ENCODE data around the gene PIGZ.

PIGZ gene

GRCh38 chr3:196962108-196962929 is 6.3 kb downstream of the PIGZ start:
- TF ChIP-seq ZFX (IDR thresholded peaks at IDR 0.05) = no peak
- no peak for TF ChIP-seq CTCF (conservative IDR thresholded peaks at IDR 0.05)
- no peak overlapping the region for H3K27ac ChIP-seq

- no peak overlapping the region for H3K27ac ChIP-seq
- TF ChIP-seq ZFX (IDR thresholded peaks at IDR 0.05) (no peak), CTCF (conservative IDR thresholded peaks at IDR 0.05) (no peak)
Observed at GRCh38 chr3:196954832-196955231, 13.8 kb downstream of the PIGZ start.

- TF ChIP-seq CTCF (conservative IDR thresholded peaks at IDR 0.05) (no peak), ZFX (IDR thresholded peaks at IDR 0.05) (no peak)
- no peak overlapping the region for H3K27ac ChIP-seq
Observed at GRCh38 chr3:196951371-196951770, 17.3 kb downstream of the PIGZ start.

GRCh38 chr3:196949750-196950149 is 18.9 kb downstream of the PIGZ start:
- no peak overlapping the region for H3K27ac ChIP-seq
- TF ChIP-seq ZFX (IDR thresholded peaks at IDR 0.05) (no peak), CTCF (conservative IDR thresholded peaks at IDR 0.05) (no peak)

GRCh38 chr3:196949285-196949619 is 19.4 kb downstream of the PIGZ start:
- TF ChIP-seq ZFX (IDR thresholded peaks at IDR 0.05) = no peak
- no peak for TF ChIP-seq CTCF (conservative IDR thresholded peaks at IDR 0.05)
- H3K27ac ChIP-seq = no peak overlapping the region

- H3K27ac ChIP-seq = no peak overlapping the region
- TF ChIP-seq ZFX (IDR thresholded peaks at IDR 0.05) (no peak), CTCF (conservative IDR thresholded peaks at IDR 0.05) (no peak)
Observed at GRCh38 chr3:196948442-196949284, 20.0 kb downstream of the PIGZ start.

- H3K27ac ChIP-seq = no peak overlapping the region
- TF ChIP-seq ZFX (IDR thresholded peaks at IDR 0.05) = no peak
- TF ChIP-seq CTCF (conservative IDR thresholded peaks at IDR 0.05) = no peak; the same call in 1 of the 2 replicates
Observed at GRCh38 chr3:196947860-196948441, 20.7 kb downstream of the PIGZ start.

All from C4-2B (cell line).